NCI-H146 treated with DMSO at 0.1 percent for 48 hours (cell line): ENCODE measurements around the gene EXOSC6.
"Not testable (repeated sequence)": the region's sequence is repeated elsewhere in the genome, so short reads cannot be mapped to it uniquely, and the experiment has no call there.

Experiments used
- DNase-seq: peaks from one replicate; lab custom pipeline; 2025; ENCODE audit not compliant: unreplicated experiment; lab: John Stamatoyannopoulos, UW

EXOSC6 gene

DNA sequence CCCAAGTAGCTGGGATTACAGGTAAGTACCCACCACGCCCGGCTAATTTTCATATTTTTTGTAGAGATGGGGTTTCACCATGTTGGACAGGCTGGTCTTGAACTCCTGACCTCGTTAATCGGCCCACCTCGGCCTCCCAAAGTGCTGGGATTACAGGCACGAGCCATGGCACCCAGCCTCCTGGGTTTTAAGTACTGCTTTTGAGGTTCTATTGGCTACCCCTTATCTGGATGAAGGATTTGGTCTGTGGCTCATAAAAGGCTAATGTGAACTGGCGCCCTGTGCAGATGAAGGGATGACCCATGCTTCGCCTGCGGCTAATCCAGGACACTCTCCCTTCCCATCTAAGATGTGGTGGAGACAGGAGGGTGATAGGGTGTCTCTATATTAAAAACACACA is 52.6 kb downstream of the EXOSC6 start:
- not testable (repeated sequence) for DNase-seq

DNA sequence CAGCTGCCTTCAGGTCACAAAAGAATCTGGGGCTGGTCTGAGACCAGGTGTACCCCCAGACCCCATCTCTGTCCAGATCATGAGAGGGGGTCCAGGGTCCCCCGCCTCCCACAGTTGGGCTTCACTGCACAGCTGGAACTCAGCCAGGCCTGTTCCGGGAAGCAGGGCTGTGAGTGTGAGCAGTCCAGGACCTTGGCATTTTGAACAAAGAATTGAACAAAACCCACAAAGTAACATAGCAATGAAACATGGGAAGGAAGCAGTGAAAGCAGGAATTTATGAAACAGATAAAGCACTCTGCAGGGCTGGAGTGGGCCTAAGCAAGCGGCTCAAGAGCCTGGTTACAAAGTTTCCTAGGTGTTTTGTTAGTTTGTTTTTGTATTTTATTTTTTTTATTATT is 53.1 kb downstream of the EXOSC6 start:
- not testable (repeated sequence) for DNase-seq

DNA sequence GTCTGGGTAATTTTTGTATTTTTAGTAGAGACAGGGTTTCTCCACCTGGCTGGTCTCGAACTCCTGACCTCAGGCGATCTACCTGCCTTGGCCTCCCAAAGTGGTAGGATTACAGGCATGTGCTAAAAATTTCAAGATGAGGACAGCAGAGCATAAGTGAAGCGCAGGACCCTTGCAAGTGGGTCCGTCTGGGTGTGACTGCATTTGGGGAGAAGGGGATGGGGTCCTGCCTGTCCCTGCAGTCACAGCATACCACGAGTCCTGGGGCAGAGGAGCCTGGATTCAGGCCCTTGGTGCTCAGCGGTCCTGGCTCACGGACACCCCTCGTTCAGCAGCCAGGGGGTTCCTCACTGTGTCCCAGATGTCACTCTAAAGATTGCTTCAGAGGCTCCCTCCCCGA is 53.5 kb downstream of the EXOSC6 start:
- DNase-seq, result not testable (repeated sequence)

DNA sequence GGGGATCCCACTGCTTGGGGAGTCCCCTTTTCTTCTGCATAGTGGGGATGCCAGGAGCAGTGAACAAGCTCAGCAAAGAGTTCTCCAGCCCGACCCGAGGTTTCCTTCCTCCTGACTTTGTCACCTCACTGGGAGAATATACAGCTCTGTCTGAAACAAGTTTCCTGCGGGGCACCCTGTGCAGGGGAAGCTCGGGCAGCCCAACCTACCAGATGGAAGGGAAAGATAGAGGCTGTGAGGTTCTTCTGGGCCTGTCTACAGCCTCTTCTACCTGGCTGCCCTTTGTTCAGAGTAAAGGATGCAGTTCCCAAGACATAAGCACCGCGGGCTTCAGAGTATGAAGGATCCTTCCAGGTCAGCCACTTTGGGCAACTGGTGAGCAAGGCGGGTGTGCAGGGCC is 54.1 kb downstream of the EXOSC6 start:
- not testable (repeated sequence) for DNase-seq
